Measurements from ENCODE around the gene DLG2. TPM values are rescaled to one million over a fixed set of nuclear protein-coding genes. Genes with fewer than 3 reads are reported as not detected.

DLG2 gene
- total RNA-seq, 1 experiment from 2014 or later: 12.1 TPM

DNA sequence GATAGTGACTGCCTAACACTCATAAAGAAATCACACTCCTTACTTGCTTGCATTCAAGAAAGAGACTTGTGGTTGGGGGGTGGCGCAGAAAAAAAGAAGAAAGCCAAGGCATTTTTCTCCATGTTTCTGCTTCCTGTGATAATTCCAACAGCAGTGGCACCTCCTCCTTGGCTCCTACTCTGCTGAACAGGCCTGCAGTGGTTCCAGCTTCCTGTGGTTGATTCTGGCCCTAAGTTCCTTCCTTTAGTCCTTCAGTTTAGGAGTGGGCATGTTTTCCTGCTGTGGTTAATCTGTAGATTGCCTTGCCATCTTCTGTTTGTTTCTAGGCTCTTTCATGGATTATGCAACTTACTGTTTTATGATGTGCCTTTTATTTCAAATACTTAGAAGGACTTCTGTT is 940.4 kb downstream of the DLG2 start:
- Histone ChIP-seq H3K27ac (no peak overlapping the region), H3K4me1 (peaks cover 2% of the 10 kb centered on the region), H3K36me3 (no peaks in the 10 kb centered on the region), H3K9me3 (replicated peaks) (no peaks in the 10 kb centered on the region), H3K4me3 (no peak overlapping the region), H3K27me3 (no peaks in the 10 kb centered on the region)
- DNase-seq: no peak

DNA sequence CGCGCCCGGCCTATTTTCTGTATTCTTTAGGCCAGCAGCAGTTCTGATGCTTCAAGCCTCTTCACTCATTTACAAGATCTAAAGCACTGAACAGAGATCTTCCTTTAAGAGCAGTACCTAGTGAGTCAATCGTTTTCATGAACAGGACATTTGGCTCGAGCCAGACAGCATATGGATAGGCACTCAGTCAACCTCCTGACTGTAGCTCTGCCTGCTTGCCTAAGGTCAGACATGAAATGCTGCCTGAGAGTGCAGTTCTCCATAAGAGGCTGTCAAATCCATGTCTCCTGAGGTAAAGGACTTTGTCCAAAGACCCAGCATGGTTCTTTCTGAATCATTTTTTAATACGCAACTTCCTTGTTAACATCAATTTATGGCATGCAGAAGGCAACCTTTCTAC is 941.2 kb downstream of the DLG2 start:
- Histone ChIP-seq H3K27ac (no peak overlapping the region), H3K4me3 (no peak overlapping the region), H3K27me3 (no peaks in the 10 kb centered on the region), H3K36me3 (no peaks in the 10 kb centered on the region), H3K9me3 (replicated peaks) (no peaks in the 10 kb centered on the region), H3K4me1 (no peaks in the 10 kb centered on the region)
- no peak for DNase-seq

- no peak overlapping the region for H3K27ac ChIP-seq
- no peak for DNase-seq
- H3K9me3 ChIP-seq (replicated peaks): no peaks in the 10 kb centered on the region
- no peaks in the 10 kb centered on the region for H3K36me3 ChIP-seq
- no peak overlapping the region for H3K4me3 ChIP-seq
- no peaks in the 10 kb centered on the region for H3K27me3 ChIP-seq
- H3K4me1 ChIP-seq: no peaks in the 10 kb centered on the region
These were observed 942.0 kb downstream of the DLG2 start for GRCh38 chr11:84685149-84685548.

DNA sequence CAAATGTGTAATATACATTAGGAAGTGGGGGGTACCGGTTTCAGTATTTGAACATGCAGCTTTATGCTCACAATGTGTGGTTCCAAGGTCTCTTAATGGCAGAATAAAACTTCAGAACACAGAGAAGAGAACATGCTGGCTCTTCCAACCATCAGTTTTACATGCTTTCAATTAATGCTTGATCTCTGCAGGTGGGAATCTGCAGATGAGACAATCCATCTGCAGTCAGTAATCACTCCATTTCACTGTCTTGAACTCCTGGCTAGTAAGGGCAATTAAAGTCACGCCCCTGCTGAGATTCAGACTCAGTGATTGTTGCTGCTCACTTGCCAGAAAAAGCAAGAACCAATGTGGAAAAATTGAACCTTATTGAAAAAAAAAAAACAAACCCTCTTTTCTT is 945.7 kb downstream of the DLG2 start:
- DNase-seq: no peak
- no peaks in the 10 kb centered on the region for H3K36me3 ChIP-seq
- no peaks in the 10 kb centered on the region for H3K9me3 ChIP-seq (replicated peaks)
- no peaks in the 10 kb centered on the region for H3K4me1 ChIP-seq
- H3K4me3 ChIP-seq: no peak overlapping the region
- no peaks in the 10 kb centered on the region for H3K27me3 ChIP-seq
- H3K27ac ChIP-seq: no peak overlapping the region

- Histone ChIP-seq H3K36me3 (no peaks in the 10 kb centered on the region), H3K4me3 (no peak overlapping the region), H3K27me3 (no peaks in the 10 kb centered on the region), H3K4me1 (no peaks in the 10 kb centered on the region), H3K9me3 (replicated peaks) (no peaks in the 10 kb centered on the region), H3K27ac (no peak overlapping the region)
- DNase-seq: no peak
These were observed 951.6 kb downstream of the DLG2 start for GRCh38 chr11:84675396-84676025.

GRCh38 chr11:84673753-84674152 is 953.4 kb downstream of the DLG2 start:
- Histone ChIP-seq H3K27me3 (no peaks in the 10 kb centered on the region), H3K4me3 (no peak overlapping the region), H3K4me1 (no peaks in the 10 kb centered on the region), H3K36me3 (no peaks in the 10 kb centered on the region), H3K9me3 (replicated peaks) (no peaks in the 10 kb centered on the region), H3K27ac (no peak overlapping the region)
- DNase-seq: no peak

- no peak overlapping the region for H3K4me3 ChIP-seq
- DNase-seq: no peak
These were observed 955.7 kb downstream of the DLG2 start for GRCh38 chr11:84671325-84671999.

DNA sequence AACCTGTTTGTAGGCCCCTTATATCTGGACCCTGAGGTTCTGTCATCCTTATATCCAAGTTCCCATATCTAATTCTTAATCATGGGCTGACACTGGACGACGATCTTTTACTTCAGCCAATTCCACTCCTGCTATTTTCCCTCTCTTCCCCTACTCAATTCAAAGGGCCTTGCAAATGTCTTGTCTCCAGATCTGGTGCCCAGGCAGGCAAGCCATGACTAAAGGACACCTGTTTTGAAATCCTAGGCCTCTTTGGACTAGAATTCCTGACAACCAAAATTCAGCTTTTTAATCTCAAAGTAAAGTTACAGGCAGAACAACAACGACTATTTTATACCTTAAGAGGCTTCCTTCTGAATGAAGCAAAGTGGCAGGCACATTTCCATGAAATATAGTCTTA is 963.4 kb downstream of the DLG2 start:
- no peak overlapping the region for H3K4me3 ChIP-seq
- H3K4me1 ChIP-seq: peaks cover 19% of the 10 kb centered on the region
- peak overlapping the region; percentile 80 for H3K27ac ChIP-seq
- no peaks in the 10 kb centered on the region for H3K27me3 ChIP-seq
- no peaks in the 10 kb centered on the region for H3K9me3 ChIP-seq (replicated peaks)
- no peaks in the 10 kb centered on the region for H3K36me3 ChIP-seq
- peak; percentile 77 to 90 for DNase-seq

More at GRCh38 chr11:84671325-84671999, 955.7 kb downstream of the DLG2 start:
- no peak overlapping the region for H3K27ac ChIP-seq
- H3K4me1 ChIP-seq: no peaks in the 10 kb centered on the region
- H3K9me3 ChIP-seq (replicated peaks): no peaks in the 10 kb centered on the region
- H3K27me3 ChIP-seq: no peaks in the 10 kb centered on the region
- no peaks in the 10 kb centered on the region for H3K36me3 ChIP-seq

- H3K4me3 ChIP-seq: no peak overlapping the region
- no peaks in the 10 kb centered on the region for H3K9me3 ChIP-seq (replicated peaks)
These were observed 966.7 kb downstream of the DLG2 start for GRCh38 chr11:84660257-84660977.

GRCh38 chr11:84655712-84656111 is 971.4 kb downstream of the DLG2 start:
- Histone ChIP-seq H3K4me1 (no peaks in the 10 kb centered on the region), H3K4me3 (no peak overlapping the region), H3K9me3 (replicated peaks) (no peaks in the 10 kb centered on the region), H3K27me3 (no peaks in the 10 kb centered on the region), H3K36me3 (no peaks in the 10 kb centered on the region), H3K27ac (no peak overlapping the region)
- DNase-seq: no peak

More at GRCh38 chr11:84660257-84660977, 966.7 kb downstream of the DLG2 start:
- Histone ChIP-seq H3K4me1 (peaks cover 19% of the 10 kb centered on the region), H3K27me3 (no peaks in the 10 kb centered on the region), H3K36me3 (no peaks in the 10 kb centered on the region), H3K27ac (no peak overlapping the region)
- DNase-seq: no peak

GRCh38 chr11:84648471-84648870 is 978.7 kb downstream of the DLG2 start:
- DNase-seq: no peak
- no peaks in the 10 kb centered on the region for H3K27me3 ChIP-seq
- no peaks in the 10 kb centered on the region for H3K4me1 ChIP-seq
- no peaks in the 10 kb centered on the region for H3K36me3 ChIP-seq
- H3K4me3 ChIP-seq: no peak overlapping the region
- H3K27ac ChIP-seq: no peak overlapping the region
- no peaks in the 10 kb centered on the region for H3K9me3 ChIP-seq (replicated peaks)

DNA sequence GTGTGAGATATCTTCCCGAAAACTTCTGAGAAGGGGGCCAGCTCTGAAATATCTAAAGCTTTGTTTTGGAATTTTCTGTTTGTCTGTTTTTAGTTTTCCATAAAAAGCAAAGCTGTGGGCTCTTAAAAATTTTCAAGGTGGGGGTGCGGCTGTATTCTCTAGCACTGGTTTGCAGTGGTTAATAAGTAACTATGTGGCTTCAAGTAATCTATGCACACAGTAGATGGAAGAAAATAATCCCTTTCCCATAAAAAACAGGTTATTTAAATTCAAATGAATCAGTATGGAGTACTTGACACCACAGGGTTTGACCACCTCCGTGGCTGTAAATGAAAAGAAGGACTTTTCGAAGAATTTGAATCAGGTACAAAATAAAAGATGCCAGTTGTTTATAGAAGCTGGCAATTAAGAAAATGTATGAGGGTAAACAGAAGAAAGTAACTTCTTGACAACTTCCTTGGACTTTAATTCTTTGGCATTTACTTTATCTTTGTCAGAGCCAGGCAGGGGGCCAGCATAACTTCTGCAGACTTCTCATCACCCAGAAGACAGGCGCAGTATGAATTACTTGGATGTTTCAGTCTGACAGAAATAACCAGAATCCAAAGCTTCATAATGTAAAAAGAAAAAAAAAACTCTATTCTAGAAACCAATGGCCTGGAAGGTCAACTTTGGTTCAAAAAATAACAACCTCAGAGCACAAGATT is 981.0 kb downstream of the DLG2 start:
- H3K27ac ChIP-seq: no peak overlapping the region
- no peaks in the 10 kb centered on the region for H3K9me3 ChIP-seq (replicated peaks)
- DNase-seq: no peak
- no peak overlapping the region for H3K4me3 ChIP-seq
- H3K4me1 ChIP-seq: no peaks in the 10 kb centered on the region
- H3K27me3 ChIP-seq: no peaks in the 10 kb centered on the region
- no peaks in the 10 kb centered on the region for H3K36me3 ChIP-seq

GRCh38 chr11:84642500-84642899 is 984.6 kb downstream of the DLG2 start:
- H3K36me3 ChIP-seq: no peaks in the 10 kb centered on the region; the same call in 1 of the 2 replicates
- no peaks in the 10 kb centered on the region for H3K27me3 ChIP-seq
- H3K27ac ChIP-seq: no peak overlapping the region
- no peaks in the 10 kb centered on the region for H3K4me1 ChIP-seq
- H3K4me3 ChIP-seq: no peak overlapping the region
- H3K9me3 ChIP-seq (replicated peaks): no peaks in the 10 kb centered on the region
- DNase-seq: no peak

DNA sequence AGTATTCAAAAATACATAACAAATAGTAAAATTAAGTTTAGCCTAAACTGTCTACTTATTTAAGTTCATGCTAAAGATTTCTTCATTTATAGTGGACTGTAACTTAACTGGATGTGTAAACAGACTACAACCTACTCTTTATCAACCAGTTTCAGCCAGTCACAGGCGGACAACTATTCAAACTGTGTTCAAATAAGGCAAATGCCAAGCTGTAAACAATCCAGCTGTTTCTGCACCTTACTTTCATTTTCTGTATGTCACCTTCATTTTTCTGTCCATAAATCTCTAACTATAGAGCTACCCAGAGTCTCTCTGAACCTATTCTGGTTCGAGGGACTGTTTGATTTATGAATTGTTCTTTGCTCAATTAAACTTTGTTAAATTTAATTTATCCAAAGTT is 992.8 kb downstream of the DLG2 start:
- Histone ChIP-seq H3K27ac (no peak overlapping the region), H3K4me1 (no peaks in the 10 kb centered on the region), H3K36me3 (no peaks in the 10 kb centered on the region; the same call in 1 of the 2 replicates), H3K27me3 (no peaks in the 10 kb centered on the region), H3K4me3 (no peak overlapping the region), H3K9me3 (replicated peaks) (no peaks in the 10 kb centered on the region)
- DNase-seq: no peak

Measured in SJCRH30 (cell line).